ENCODE results near the gene RNU1-1.
"Not testable (repeated sequence)": the region's sequence is repeated elsewhere in the genome, so short reads cannot be mapped to it uniquely, and the experiment has no call there.

GRCh38 chr1:16489195-16489880 is 24.7 kb downstream of the RNU1-1 start:
- TF ChIP-seq TAF1 (conservative IDR thresholded peaks at IDR 0.05); CTCF (IDR thresholded peaks at IDR 0.05; ENCODE audit: low read depth, low read length, missing input control); YY1 (IDR thresholded peaks at IDR 0.05); RXRA (IDR thresholded peaks at IDR 0.05); RAD21 (IDR thresholded peaks at IDR 0.05); SP1 (IDR thresholded peaks at IDR 0.05); GABPA (IDR thresholded peaks at IDR 0.05 in 1 of 2, conservative IDR thresholded peaks at IDR 0.05 in 1 of 2); MAX (IDR thresholded peaks at IDR 0.05); HNF4A (conservative IDR thresholded peaks at IDR 0.05); HNF4G (IDR thresholded peaks at IDR 0.05): not testable (repeated sequence)
- TF ChIP-seq, protein P1, sequence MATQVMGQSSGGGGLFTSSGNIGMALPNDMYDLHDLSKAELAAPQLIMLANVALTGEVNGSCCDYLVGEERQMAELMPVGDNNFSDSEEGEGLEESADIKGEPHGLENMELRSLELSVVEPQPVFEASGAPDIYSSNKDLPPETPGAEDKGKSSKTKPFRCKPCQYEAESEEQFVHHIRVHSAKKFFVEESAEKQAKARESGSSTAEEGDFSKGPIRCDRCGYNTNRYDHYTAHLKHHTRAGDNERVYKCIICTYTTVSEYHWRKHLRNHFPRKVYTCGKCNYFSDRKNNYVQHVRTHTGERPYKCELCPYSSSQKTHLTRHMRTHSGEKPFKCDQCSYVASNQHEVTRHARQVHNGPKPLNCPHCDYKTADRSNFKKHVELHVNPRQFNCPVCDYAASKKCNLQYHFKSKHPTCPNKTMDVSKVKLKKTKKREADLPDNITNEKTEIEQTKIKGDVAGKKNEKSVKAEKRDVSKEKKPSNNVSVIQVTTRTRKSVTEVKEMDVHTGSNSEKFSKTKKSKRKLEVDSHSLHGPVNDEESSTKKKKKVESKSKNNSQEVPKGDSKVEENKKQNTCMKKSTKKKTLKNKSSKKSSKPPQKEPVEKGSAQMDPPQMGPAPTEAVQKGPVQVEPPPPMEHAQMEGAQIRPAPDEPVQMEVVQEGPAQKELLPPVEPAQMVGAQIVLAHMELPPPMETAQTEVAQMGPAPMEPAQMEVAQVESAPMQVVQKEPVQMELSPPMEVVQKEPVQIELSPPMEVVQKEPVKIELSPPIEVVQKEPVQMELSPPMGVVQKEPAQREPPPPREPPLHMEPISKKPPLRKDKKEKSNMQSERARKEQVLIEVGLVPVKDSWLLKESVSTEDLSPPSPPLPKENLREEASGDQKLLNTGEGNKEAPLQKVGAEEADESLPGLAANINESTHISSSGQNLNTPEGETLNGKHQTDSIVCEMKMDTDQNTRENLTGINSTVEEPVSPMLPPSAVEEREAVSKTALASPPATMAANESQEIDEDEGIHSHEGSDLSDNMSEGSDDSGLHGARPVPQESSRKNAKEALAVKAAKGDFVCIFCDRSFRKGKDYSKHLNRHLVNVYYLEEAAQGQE (IDR thresholded peaks at IDR 0.05), result not testable (repeated sequence)
- TF ChIP-seq, protein P2, sequence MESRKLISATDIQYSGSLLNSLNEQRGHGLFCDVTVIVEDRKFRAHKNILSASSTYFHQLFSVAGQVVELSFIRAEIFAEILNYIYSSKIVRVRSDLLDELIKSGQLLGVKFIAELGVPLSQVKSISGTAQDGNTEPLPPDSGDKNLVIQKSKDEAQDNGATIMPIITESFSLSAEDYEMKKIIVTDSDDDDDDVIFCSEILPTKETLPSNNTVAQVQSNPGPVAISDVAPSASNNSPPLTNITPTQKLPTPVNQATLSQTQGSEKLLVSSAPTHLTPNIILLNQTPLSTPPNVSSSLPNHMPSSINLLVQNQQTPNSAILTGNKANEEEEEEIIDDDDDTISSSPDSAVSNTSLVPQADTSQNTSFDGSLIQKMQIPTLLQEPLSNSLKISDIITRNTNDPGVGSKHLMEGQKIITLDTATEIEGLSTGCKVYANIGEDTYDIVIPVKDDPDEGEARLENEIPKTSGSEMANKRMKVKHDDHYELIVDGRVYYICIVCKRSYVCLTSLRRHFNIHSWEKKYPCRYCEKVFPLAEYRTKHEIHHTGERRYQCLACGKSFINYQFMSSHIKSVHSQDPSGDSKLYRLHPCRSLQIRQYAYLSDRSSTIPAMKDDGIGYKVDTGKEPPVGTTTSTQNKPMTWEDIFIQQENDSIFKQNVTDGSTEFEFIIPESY (IDR thresholded peaks at IDR 0.05), result not testable (repeated sequence)

All from liver (tissue), 3 donors.